ENCODE results near the gene LIMD2.

Gene LIMD2

GRCh38 chr17:63701868-63702720 is 2.2 kb upstream of the LIMD2 start:
- no peak overlapping the region for H3K4me3 ChIP-seq (ENCODE audit: low read depth, low read length)

DNA sequence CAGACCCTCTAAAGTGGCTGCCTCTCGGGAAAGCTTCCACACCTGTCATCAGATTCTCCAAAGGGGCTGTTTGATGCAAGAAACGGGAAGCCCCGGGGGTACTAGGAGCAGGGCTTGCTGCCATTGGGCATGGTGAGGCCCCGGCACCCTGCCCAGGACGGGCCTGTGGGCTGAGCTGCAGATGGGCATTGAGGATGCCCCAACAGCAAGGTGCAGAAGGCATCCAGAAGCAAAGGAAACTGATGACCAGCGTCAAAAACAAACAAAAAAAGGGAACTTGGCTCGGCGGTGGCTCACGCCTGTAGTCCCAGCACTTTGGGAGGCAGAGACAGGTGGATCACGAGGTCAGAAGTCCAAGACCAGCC is 1.5 kb upstream of the LIMD2 start:
- H3K4me3 ChIP-seq (ENCODE audit: low read depth, low read length), result peak overlapping the region; percentile 36

More at GRCh38 chr17:63701868-63702720, 2.2 kb upstream of the LIMD2 start:
- DNase-seq (ENCODE audit: low read depth), result no peak

DNA sequence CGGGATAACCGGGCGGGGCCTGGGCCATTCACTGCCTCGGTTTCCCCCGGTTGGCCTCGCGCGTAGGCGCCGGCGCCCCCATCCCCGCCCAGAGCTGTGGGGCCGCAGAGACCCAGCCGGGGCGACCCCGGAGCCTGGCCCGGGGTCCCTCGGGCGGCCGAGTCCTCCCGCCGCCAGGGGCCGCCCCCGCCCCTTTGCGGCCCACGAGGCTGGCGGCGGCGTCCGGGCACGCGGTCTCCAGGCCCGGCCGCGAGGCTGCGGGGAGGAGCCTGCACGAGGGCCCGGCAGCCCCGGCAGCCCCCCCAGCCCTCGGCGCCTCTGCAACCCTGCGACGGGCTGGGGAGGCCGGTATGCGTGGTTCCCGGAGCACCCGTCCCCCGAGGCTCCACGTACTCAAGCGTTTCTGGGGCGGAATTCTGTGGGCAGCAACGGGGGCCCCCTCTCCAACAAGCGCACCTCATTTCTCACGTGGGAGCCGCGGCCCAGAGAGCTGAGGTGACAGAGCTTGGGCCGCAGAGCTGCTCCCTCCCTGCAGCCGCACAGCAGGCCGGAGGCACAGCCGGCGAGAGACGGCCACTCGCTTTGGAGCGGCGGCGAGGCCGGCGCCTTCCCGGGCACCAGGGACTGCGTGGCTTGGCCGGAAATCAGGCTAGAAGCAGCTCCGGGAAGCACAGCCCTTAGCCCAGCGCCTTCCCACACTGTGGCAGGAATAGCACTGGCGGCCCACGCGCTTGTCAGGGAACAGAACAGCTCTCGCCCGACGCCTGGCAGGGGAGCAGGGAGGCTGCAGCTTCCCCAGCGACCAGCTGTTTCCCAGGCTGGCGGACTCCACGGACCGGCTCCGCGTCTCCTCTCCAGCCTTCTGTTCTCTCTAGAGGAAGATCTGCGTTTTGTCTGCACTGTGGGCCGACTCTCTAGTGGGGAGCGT is 867 bp upstream of the LIMD2 start:
- H3K4me3 ChIP-seq (ENCODE audit: low read depth, low read length), result peak overlapping the region; percentile 53
- DNase-seq (ENCODE audit: low read depth), result peak; percentile 25

More for the DNA sequence above, 1.5 kb upstream of the LIMD2 start:
- DNase-seq (ENCODE audit: low read depth), result no peak

DNA sequence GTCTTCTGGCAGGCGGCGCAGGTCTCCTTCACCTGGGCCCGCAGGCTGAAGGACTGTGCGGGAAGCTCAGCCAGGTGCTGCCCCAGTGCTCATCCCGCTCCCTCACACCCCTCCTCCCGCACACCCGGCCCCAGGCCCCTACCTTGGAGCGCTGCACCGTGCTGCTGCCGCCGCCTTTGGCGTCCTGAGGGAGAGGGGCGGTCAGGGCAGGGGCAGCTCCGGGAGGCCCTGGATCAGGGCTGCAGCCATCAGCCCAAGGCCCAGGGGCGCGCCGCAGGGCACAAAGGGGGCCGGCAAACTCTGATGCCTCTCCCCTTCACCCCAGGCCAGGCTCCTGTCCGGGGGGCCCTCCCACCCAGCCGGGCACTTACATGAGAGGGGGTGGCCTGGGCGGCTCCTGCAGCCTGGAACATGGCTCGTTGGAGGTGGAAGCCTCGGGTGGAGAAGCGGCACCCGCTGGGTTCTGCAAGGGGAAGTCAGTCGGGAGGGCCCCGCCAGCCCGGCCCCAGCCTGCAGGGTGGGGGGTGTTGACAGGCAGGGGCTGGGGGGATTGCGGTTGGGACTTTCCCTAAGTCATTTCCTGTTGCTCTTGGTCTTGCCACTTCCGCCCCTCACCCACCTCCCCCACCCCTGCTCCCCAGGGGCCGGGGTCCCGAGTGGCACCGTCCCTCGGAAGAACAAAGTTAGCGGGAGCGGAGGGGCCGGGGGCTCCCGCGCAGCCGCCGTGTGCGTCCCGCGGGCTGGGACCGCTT is 863 bp downstream of the LIMD2 start:
- H3K4me3 ChIP-seq (ENCODE audit: low read depth, low read length), result peak overlapping the region; percentile 53
- DNase-seq (ENCODE audit: low read depth), result no peak

DNA sequence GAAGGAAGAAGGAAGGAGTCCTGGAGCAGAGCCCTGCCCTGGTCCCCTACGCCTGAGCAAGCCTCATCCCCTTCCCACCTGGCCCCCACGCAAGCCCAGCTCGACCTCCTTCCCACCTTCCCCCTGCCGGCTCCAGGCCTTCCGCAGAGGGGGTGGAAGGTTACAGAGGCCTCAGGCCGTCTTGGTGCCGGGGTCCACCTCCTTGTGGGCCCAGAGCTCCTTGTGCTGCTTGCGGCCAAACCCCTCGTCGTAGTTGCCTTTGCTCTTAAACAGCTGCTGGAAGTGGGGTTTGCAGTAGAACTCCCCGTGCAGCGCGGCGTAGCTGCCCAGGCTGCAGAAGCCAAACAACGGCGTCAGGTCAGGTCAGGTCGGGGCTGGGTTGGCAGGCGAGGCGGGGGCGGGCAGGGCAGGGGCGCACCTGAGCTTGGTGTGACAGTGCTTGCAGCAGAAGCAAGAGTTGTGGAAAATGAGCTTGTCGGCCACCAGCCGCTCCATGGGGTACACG is 1.5 kb downstream of the LIMD2 start:
- DNase-seq (ENCODE audit: low read depth), result no peak

GRCh38 chr17:63697341-63698286 is 2.3 kb downstream of the LIMD2 start:
- no peak for DNase-seq (ENCODE audit: low read depth)
- no peak overlapping the region for H3K4me3 ChIP-seq (ENCODE audit: low read depth, low read length)

More for the DNA sequence above, 1.5 kb downstream of the LIMD2 start:
- H3K4me3 ChIP-seq (ENCODE audit: low read depth, low read length), result peak overlapping the region; percentile 53

GRCh38 chr17:63696381-63696961 is 3.5 kb downstream of the LIMD2 start:
- DNase-seq (ENCODE audit: low read depth), result no peak
- H3K4me3 ChIP-seq (ENCODE audit: low read depth, low read length), result no peak overlapping the region

GRCh38 chr17:63695889-63696288 is 4.0 kb downstream of the LIMD2 start:
- H3K4me3 ChIP-seq (ENCODE audit: low read depth, low read length), result no peak overlapping the region
- no peak for DNase-seq (ENCODE audit: low read depth)

GRCh38 chr17:63694950-63695773 is 4.8 kb downstream of the LIMD2 start:
- no peak overlapping the region for H3K4me3 ChIP-seq (ENCODE audit: low read depth, low read length)
- DNase-seq (ENCODE audit: low read depth), result no peak

DNA sequence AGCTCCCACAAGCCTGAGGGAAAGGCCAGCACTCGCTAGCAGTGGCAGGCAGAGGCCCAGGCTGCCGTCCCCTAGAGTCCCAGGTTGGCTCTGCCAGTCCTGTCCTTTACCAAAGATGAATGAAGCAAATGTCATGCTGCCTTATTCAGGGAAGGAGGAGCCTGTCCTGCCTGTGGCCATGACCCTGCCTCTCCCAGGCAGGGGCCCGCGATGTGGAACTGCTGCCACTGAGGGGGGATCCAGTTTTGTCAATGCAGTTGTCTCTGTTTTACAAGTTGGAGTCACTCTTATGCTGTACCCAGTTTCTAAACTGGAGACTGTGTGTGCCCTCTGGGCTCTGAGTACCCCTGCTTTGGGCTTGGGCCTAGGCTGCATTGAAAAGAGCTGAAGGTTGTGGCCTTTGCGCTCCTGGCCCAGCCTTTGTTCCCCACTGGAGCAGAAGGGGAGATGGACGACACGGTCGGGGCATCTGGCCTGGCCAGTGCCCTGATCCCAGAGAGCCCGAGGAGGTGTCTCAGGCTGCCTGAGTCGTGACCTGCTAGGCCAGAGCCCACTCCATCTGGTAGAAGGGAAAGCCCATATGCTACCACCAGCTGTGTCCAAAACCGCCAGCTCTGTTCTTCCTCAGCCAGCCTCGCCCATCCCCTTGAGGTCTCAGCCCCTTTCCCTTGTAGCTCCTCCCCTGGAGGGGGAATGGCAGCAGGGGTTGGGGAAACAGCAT is 5.5 kb downstream of the LIMD2 start:
- H3K4me3 ChIP-seq (ENCODE audit: low read depth, low read length), result no peak overlapping the region
- no peak for DNase-seq (ENCODE audit: low read depth)

- no peak for DNase-seq (ENCODE audit: low read depth)
- no peak overlapping the region for H3K4me3 ChIP-seq (ENCODE audit: low read depth, low read length)
Observed at GRCh38 chr17:63693411-63694113, 6.4 kb downstream of the LIMD2 start.

GRCh38 chr17:63692195-63692816 is 7.6 kb downstream of the LIMD2 start:
- no peak overlapping the region for H3K4me3 ChIP-seq (ENCODE audit: low read depth, low read length)
- DNase-seq (ENCODE audit: low read depth), result no peak

GRCh38 chr17:63689479-63689878 is 10.4 kb downstream of the LIMD2 start:
- no peak for DNase-seq (ENCODE audit: low read depth)
- H3K4me3 ChIP-seq (ENCODE audit: low read depth, low read length), result no peak overlapping the region

DNA sequence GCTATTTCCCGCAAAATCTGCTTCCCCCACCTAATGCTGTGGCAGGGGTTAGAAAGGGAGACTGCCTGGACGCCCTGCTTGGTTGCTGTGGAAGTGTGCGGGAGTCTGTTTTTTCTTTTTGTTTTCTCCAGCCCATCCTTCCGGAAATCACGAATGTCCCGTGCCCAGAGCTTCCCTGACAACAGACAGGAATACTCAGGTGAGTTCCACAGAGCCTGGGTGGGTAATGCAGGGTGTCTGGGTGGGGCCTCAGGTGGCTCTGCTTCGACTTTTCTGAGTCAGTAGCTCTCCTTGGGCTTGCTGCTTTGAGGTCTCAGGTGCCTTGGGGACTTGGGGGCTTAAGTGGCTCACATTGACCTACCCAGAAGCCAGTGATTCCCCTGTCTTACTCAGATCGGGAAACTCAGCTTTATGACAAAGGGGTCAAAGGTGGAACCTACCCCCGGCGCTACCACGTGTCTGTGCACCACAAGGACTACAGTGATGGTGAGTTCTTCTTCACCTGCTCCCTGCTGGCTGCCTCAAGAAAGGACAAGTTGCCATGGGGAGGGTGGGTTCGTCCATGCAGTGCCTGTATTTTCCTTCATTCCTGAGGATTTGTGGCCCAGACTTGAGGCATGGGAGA is 11.4 kb downstream of the LIMD2 start:
- H3K4me3 ChIP-seq (ENCODE audit: low read depth, low read length), result no peak overlapping the region
- no peak for DNase-seq (ENCODE audit: low read depth)

- H3K4me3 ChIP-seq (ENCODE audit: low read depth, low read length), result no peak overlapping the region
- no peak for DNase-seq (ENCODE audit: low read depth)
Observed at GRCh38 chr17:63686138-63686685, 13.7 kb downstream of the LIMD2 start.

Measured in skeletal muscle cell (primary cell).